NCI-H82 treated with DMSO at 0.1 percent for 48 hours (cell line): ENCODE data around the gene TAS2R16.

Experiments
- DNase-seq: peaks from one replicate; lab custom pipeline; 2025; ENCODE audit not compliant: unreplicated experiment; lab: John Stamatoyannopoulos, UW

TAS2R16 gene, protein sequence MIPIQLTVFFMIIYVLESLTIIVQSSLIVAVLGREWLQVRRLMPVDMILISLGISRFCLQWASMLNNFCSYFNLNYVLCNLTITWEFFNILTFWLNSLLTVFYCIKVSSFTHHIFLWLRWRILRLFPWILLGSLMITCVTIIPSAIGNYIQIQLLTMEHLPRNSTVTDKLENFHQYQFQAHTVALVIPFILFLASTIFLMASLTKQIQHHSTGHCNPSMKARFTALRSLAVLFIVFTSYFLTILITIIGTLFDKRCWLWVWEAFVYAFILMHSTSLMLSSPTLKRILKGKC

DNA sequence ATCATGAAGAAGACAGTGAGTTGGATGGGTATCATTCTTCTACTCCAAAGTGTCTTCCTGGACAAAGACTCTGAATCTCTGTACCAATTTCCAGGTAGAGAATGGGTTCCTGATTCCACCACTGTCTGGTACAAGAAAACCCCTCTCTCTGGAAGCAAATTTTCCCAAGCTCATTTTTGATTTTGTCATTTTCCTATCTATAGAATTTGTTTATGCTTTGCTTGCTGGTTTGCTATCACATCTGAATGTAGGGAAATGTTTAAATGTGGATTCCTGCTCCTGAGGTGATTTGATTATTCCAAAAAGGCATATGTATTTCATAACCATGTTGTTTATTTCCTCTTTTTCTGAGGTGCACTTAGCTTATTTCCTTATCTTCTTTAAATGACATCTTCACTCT is at the start of gene TAS2R16:
TAS2R16 (minus strand) TSS at position 101 of the 400 bp plus-strand sequence; CDS start at position 35, 66 bp downstream.
- DNase-seq = no peak

DNA sequence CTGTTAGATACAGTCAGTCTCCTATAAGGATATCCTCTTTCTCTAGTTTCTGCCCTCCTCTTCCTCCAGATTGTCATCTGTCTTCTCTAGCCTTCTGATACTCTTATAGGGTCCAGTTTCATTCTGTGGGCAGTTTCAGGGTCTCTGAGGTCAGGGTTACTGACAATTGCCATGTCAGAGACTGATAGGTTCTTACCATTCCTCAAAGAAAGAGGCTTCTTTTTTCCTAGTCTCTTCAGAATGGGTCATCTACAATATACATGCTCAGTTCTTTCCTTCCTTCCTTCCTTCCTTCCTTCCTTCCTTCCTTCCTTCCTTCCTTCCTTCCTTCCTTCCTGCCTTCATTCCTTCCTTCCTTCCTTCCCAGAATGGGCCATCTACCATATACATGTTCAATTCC is 48.1 kb upstream of the TAS2R16 start:
- no peak for DNase-seq

DNA sequence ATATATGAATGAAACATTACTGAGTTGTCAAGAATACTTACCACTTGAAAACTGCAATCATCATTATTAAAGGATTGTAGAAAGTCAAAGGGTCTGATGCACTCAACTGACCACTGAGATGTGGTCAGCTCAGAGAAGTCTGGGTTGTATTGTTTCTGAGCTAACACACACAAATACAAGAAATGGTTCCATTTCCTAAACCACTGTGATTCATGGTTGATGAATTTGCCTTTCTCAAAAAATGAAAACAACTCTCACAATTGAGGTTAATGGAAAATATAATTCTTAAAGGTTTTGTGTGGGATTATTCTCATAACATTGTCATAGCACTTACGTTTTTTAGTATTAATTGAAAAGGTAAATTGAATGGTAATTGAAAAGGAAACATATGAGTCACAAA is 45.6 kb upstream of the TAS2R16 start:
- DNase-seq = no peak

DNA sequence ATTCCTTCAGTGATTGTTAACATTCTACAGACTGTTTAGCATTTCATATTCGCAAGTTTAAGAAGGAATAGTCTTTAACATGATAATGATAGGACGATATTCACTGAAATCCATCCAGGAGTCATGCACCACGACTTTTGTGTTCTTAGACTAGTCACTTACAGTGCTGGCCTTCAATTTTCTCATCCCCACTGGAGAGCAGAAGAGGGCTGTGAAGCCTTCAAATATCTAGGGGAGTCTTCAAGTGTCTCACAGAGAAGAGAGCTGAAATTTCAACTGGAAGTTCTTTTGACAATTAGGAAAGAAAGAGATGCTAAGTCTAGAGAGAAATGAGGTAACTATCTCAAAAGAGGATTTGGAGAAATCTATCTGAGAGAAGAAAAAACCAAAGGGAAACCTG is 43.8 kb upstream of the TAS2R16 start:
- no peak for DNase-seq

DNA sequence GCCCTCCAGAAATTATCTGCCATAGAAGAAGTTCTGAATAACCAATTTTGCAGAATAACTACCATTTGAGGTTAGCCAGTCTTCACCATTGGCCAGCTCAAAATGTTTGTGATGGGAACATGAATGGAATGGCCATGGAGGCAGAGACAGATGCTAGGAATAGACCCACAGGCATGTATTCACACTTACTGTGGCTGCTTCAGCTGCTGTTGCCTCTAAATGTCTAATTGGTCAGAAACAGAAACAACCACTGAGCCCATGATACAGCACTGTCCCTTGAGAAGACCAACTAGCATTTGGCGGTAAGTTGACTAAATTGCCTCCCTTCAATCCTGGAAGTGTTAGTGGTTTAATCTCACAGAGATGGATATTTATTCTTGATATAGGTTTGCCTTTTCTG is 38.6 kb upstream of the TAS2R16 start:
- DNase-seq = no peak

DNA sequence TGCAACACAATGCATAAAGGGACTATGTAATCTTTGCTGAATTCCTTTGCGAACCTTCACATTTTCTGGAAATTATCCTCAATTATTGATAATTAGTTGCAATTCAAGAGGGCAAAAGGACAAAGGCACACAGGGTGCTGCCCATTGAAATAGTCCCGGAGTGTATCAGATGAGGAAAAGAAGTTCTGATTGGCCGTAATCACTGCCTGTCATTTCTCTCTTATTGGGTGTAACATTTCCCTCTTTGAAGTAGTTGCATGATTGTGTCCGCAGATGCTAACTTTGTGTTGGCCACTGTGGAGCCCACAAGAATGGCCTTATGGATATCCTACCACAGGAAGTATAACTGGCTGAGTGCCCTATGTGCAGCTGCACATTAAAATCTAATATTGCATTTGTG is 35.1 kb upstream of the TAS2R16 start:
- no peak for DNase-seq

DNA sequence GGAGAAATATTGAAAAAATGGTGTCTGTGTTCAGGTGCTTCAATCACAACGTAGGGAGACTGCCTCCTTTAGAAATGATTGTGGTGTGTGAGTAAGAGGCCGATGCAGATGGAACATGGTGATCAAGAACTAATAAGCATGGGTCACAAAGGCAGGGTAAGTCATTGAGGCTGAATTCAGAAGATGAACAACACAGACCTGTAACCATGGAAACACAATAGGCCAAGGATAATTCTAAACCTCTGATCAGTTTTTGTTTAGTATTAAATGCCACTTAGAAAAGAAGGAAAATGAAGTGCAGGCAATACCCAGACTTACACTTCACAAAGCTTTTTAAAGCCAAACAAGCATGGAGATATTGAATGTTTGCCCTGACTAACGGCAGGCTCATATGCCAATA is 32.8 kb upstream of the TAS2R16 start:
- DNase-seq = no peak

DNA sequence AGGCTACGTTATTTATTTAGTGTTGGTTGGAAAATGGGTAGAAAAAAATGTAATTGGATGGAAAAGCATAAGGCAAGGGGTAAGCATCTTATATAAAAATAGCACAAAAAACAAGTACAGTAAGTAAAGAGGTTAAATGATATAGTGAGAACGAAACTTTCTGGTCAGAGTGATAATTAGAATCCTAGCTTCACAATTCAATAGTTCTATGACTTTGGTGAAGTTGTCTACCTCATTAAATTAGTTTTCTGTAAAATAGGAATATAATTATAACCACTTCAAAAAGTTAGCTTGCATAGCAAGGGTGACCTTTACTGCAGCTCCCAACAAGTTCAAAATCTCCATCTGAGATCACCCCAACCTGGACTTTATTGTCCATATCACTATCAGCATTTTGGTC is 30.8 kb upstream of the TAS2R16 start:
- no peak for DNase-seq

DNA sequence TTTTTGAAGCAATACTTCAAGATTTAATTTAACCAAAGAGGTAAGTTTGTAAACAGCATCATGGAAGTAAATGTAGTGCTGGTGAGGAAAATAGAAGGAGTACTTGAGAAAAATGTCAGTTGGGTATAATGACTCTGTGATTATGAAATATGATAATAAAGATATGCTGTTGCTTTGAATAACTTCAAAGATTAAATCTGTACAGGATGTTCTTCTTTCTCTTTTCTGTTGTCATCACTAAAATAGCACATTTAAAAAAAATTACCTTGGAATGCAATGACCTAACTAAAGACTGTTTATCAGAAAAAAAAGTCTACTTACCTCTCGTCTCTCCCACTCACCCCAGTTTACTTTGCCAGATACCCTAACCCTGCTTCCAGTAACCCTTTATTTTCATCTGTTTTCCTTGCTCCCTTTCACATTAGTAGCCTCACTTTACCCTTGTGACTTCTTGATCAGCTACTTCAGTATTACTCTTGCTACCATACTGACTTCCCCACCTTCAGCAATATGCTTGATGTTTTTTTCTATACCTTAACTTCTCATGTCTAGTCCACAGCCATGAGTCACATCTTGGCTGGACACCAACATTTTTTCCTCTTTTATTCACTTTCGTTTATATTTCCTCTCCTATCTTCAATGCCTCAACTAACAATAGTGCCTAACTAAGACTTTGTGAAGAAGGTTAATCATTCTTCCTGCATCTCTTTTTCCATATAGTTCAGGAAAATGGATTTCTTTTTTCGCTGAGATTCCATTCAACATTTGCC is 29.7 kb upstream of the TAS2R16 start:
- DNase-seq = no peak

DNA sequence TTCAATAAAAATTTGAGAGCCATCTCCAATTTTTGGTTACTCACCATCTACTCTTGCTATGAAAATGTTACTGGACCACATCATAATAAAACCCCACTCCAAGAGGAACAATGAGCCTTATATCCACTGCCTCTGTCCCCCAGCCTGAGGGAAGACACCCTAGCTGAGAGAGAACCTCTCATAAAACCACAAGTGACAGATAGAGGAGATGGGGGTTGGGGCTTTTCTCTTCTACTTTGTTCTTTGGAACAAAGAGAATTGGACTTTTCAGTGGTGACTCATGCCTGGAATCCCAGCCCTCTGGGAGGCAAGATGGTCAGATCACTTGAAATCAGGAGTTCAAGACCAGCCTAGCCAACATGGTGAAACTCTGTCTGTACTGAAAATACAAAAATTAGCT is 27.6 kb upstream of the TAS2R16 start:
- no peak for DNase-seq

DNA sequence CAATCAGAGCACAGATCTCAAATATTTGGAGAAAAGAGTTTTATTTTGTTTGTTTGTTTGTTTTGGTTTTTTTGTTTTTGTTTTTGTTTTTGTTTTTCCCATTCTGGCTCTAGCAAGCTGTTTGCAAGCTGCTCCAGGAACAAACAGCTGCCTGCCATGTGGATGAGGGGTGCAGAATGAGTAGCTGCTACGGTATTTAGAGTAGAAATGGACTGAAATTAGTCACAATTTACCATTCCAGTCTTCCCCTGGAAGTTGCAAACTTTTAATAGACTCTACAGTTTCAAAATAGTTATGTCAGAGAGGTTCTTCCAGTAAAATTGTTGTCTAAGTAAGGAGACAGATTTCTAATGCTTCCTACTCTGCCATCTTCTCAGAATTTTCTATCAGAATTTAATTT is 27.1 kb upstream of the TAS2R16 start:
- DNase-seq = no peak

DNA sequence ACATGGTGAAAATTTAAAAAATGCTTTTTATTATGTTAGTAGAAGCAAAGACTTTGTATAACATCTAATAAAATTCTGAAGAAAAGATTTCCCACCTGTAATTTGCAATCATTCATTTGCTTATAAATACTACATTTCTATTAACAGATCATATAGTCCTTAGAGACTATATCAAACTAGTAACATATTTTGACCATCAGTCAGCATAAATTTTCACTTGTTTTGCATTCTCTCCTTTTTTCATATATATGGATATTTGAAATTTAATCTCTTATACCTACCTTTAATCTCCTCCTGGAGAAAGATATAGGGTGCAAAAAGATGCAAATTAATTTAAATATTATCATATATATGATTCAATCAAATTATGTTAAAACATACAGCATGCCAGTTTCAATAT is 16.9 kb upstream of the TAS2R16 start:
- no peak for DNase-seq

DNA sequence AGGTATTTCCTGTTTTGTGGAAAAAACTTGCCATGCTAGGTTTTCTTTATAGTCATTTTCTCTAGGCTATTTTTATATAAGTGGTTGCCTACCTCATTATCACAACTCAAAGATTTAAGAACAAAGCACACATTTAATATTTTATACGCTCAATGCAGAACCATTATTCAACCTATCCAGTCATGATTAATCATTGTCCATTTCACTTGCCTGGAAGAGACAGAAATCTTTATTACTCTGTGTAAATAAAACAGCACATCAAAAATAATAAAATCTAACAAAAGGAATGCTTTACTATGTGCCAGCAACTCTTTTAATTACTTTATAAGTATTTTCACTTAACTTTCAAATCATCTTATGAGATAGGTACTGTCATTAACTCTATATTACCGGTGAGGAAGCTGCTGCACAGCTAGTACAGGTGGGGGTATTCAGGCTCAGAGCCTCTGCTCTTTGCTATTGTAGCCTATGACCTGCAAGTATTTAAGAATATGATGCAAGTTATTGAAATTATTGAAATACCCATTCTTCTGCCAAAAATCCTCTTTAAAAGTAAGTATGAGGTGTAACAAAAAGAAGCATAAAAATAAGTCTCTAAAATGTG is 16.4 kb upstream of the TAS2R16 start:
- DNase-seq = no peak

DNA sequence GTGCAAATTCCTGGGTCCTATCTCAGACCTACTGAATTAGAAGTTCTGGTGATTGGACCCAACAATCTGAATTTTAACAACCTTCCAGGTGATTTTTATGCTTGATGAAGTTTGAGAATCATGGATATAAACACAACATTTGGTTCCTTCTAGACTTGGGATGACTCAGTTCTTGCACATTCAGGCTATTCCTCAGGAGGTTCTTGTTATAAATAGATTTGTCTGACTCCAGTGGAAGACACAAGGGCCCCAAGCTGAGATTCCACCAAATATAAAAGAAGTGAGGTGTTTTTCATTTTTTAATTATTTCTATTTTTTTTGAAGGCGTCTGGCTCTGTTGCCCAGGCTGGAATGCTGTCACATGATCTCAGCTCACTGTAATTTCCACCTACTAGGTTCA is 9.4 kb upstream of the TAS2R16 start:
- no peak for DNase-seq

DNA sequence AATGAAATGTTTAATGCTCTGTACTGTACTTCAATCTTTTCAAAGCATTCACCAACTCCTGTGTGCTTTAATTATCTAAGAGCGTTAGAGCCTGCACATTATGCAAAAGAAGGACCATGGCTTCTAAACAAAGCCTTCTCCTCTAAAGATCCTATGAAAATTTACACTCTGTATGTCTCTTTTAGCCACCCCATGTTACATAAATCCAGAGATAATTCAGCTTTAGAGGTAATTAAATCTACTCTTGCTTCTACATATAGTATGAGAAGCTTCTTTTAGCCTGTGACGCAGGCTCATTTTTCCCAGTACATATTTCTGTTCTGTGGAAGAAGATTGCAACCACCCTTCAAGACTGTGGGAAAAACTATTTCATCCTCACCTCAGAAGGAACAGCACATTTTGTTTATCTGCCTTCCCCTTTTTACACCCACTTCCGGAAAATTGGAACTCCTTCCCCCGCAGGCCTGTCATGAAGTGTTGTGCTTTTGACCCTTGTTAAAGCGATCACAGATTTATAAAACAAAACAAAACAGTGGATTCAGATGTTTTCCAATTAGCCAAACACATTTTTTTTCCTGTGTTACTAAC is 8.1 kb upstream of the TAS2R16 start:
- DNase-seq = no peak

DNA sequence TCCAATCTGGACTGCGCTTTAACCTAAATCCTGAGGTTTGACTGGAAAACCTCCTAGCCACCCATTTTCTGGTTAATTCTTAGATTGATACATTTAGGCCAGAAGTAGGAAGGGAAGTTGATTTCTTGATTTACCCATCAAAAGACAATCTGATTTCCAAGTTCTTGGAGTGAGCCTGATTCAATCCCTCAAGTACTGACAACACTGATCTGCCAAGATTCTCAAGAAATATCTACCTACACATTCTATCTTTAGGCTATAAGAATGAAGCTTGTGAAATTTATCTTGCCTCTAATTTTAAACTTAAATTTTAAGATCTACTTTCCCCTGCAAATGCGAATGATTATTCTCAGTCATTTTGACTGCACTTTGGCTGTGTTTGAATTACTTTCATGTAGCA is 5.9 kb downstream of the TAS2R16 start:
- DNase-seq = no peak

DNA sequence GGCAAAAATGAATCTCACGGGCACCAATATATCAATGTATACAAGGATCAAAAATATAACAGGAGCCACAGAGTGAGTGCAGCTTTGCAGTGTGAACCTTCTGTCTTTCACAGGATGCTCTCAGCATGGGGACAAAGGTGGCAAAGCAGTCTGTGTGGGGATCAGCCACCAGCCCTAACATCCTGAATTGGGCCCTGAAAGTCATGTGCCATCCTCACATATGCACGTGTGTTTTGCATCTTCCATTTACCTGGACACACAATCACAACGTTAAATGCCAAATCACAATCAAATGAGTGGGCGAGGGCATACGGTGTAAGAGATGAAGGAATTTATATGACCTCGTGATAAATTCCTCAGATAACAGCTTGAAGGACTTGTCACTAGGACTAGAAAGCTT is 6.5 kb downstream of the TAS2R16 start:
- no peak for DNase-seq

DNA sequence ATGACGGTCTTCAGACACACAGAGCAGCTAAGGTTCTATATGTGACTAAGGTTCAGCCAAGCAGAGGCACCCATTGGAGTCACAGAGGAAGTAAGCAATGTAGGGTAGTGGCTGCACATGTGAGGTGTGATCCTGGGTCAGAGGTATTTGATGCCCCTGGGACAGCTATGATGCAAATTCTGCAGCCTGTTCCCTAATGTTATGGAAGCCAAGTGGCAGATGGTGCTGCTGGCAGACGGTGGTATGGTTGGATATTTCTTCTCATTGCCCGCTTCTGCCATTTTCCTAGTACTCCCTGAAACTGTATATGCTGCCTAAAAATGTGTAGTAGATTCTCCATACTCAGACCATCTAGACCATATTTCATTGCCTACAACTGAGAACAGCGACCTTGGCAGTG is 7.2 kb downstream of the TAS2R16 start:
- no peak for DNase-seq

DNA sequence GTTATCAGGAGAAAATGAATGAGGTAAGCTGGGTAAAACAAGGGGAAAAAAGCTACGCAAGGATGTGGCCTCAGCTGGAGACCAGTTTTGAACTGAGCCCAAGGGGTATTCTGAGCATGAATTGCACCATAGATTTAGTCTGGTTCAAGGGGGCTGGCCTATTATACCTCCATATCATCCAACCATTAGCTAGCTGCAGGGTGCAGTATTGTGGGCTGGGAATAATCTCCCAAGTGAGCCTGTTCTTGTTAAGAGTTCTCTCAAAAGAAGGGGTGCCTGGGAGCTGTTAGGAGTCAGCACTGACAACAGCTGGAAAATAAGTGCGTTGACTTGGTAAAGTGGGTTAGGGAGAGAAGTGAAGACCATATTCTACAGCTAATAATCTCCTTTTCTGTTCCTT is 8.0 kb downstream of the TAS2R16 start:
- no peak for DNase-seq

DNA sequence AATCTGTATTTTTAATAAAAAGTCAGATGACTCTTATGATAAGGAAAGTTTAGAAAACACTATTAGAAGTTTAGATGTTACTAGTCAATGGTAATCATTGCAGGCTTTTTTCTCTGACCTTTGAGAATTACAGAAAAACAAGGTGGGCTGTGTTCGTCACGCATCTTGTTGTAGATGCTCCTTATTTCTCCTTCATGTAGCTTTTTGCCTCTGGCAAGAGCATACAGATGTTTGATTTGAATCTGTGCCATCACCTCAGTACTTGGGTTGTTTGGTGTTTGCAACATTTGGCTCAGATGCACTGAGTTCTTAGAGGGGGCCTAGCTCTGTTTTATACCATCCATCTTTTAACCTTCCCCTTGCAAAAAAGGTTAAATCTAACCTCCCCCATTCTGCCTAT is 11.5 kb downstream of the TAS2R16 start:
- no peak for DNase-seq

DNA sequence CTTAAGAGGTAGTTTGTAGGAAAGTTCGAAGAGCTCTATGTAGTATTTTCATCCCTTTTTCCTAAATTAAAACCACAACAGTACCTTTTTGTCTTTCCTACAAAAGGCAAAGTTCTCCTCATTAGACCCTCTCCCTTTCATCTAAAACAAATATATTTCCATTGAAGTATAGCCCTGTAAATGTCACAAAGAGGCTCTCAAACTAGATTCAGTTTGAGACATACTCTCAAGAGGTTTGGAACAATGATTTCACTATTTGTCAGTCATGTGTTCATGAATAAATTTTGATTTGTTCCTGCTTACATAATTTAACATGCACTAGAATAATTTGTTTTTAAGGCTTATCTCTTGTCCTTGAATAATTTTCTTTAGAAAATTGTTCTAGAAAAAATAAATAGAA is 12.2 kb downstream of the TAS2R16 start:
- DNase-seq = no peak

DNA sequence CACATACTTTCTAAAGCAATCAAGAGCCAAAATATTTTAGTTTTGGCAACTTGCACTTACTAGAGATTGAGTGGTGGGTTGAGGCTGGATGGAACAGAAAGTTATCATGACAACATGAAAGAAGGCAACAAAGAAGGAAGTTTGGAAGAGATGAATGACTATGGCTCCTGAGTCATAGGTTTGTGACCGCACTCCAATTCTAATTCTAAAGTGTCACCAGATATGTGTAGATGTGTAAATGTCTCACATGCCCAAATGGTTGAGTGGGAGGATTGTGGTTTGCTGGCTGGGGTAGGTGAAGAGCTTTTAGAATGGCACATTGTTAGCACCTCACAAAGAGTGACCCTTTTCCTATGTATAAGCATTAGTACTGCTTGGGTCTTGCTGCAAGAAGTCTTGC is 20.2 kb downstream of the TAS2R16 start:
- no peak for DNase-seq
